Hematopoietic multipotent progenitor cell treated with erythropoietin and hydrocortisone succinate and interleukin-3 and kit ligand, for 6 days (in vitro differentiated cells): Measurements from ENCODE around the gene HOXB3.
"Not testable (repeated sequence)": the region's sequence is repeated elsewhere in the genome, so short reads cannot be mapped to it uniquely, and the experiment has no call there.

Experiments used
- DNase-seq: peaks from one replicate; pipeline ENCODE4 v3.0.0-alpha.2; 2015

HOXB3 gene

GRCh38 chr17:48515925-48516900 lies 73.8 kb downstream of the HOXB3 start:
- no peak for DNase-seq

- DNase-seq = no peak
Measured at GRCh38 chr17:48514477-48514876, 75.6 kb downstream of the HOXB3 start.

GRCh38 chr17:48513666-48514455 lies 76.2 kb downstream of the HOXB3 start:
- DNase-seq = peak; percentile 15

GRCh38 chr17:48513097-48513496 lies 76.9 kb downstream of the HOXB3 start:
- DNase-seq = peak; percentile 34

- no peak for DNase-seq
Measured at GRCh38 chr17:48510761-48511604, 79.1 kb downstream of the HOXB3 start.

- DNase-seq = no peak
Measured at GRCh38 chr17:48510381-48510760, 79.7 kb downstream of the HOXB3 start.

- not testable (repeated sequence) for DNase-seq
Measured at GRCh38 chr17:48509708-48510107, 80.3 kb downstream of the HOXB3 start.

- no peak for DNase-seq
Measured at GRCh38 chr17:48506246-48506645, 83.8 kb downstream of the HOXB3 start.

GRCh38 chr17:48505788-48506187 lies 84.3 kb downstream of the HOXB3 start:
- peak; percentile 73 for DNase-seq

GRCh38 chr17:48504953-48505352 lies 85.1 kb downstream of the HOXB3 start:
- no peak for DNase-seq

GRCh38 chr17:48503747-48504146 lies 86.3 kb downstream of the HOXB3 start:
- no peak for DNase-seq

GRCh38 chr17:48502901-48503300 lies 87.1 kb downstream of the HOXB3 start:
- DNase-seq = no peak

- DNase-seq = no peak
Measured at GRCh38 chr17:48502312-48502711, 87.7 kb downstream of the HOXB3 start.

- peak; percentile 63 for DNase-seq
Measured at GRCh38 chr17:48500435-48501426, 89.3 kb downstream of the HOXB3 start.

- DNase-seq = no peak
Measured at GRCh38 chr17:48499735-48500434, 90.2 kb downstream of the HOXB3 start.

GRCh38 chr17:48499248-48499647 lies 90.8 kb downstream of the HOXB3 start:
- DNase-seq = no peak
